Suppressor macrophage treated with lipopolysaccharide for 4 hours (primary cell): ENCODE results near the gene SPECC1L.

Experiments
- DNase-seq: peaks from one replicate; pipeline ENCODE4 v3.0.0-alpha.2; 2020

SPECC1L gene

GRCh38 chr22:24370401-24370800, 99.8 kb downstream of the SPECC1L start:
- peak; percentile 69 for DNase-seq

- no peak for DNase-seq
These were observed 105.4 kb downstream of the SPECC1L start for GRCh38 chr22:24376002-24376401.

GRCh38 chr22:24376586-24376985, 106.0 kb downstream of the SPECC1L start:
- peak; percentile 66 for DNase-seq

GRCh38 chr22:24379536-24379935, 108.9 kb downstream of the SPECC1L start:
- DNase-seq, result no peak

- DNase-seq, result no peak
These were observed 109.7 kb downstream of the SPECC1L start for GRCh38 chr22:24380220-24380904.

GRCh38 chr22:24380905-24381230, 110.2 kb downstream of the SPECC1L start:
- DNase-seq, result no peak

GRCh38 chr22:24383061-24383460, 112.4 kb downstream of the SPECC1L start:
- DNase-seq, result no peak

GRCh38 chr22:24384131-24384530, 113.5 kb downstream of the SPECC1L start:
- peak; percentile 71 for DNase-seq

- no peak for DNase-seq
These were observed 116.4 kb downstream of the SPECC1L start for GRCh38 chr22:24386937-24387471.

GRCh38 chr22:24389680-24390079, 119.0 kb downstream of the SPECC1L start:
- DNase-seq, result no peak

- DNase-seq, result no peak
These were observed 119.5 kb downstream of the SPECC1L start for GRCh38 chr22:24390156-24390555.

GRCh38 chr22:24390576-24390975, 119.9 kb downstream of the SPECC1L start:
- DNase-seq, result peak; percentile 27

GRCh38 chr22:24391836-24392217, 121.2 kb downstream of the SPECC1L start:
- DNase-seq, result peak; percentile 34

GRCh38 chr22:24392218-24392931, 121.7 kb downstream of the SPECC1L start:
- no peak for DNase-seq

- DNase-seq, result no peak
These were observed 122.5 kb downstream of the SPECC1L start for GRCh38 chr22:24393012-24393559.

GRCh38 chr22:24393848-24394247, 123.2 kb downstream of the SPECC1L start:
- DNase-seq, result peak; percentile 36

- DNase-seq, result no peak
These were observed 123.6 kb downstream of the SPECC1L start for GRCh38 chr22:24394254-24394653.

- DNase-seq, result no peak
These were observed 127.8 kb downstream of the SPECC1L start for GRCh38 chr22:24398409-24398808.

GRCh38 chr22:24400034-24400725, 129.5 kb downstream of the SPECC1L start:
- DNase-seq, result peak; percentile 59

GRCh38 chr22:24400726-24401596, 130.3 kb downstream of the SPECC1L start:
- DNase-seq, result peak; percentile 94

- peak; percentile 41 for DNase-seq
These were observed 131.3 kb downstream of the SPECC1L start for GRCh38 chr22:24401931-24402367.

- peak; percentile 96 for DNase-seq
These were observed 132.0 kb downstream of the SPECC1L start for GRCh38 chr22:24402460-24403192.
